HCT116 (cell line): ENCODE data around the gene RBM44. TPM values are rescaled to one million over a fixed set of nuclear protein-coding genes. Genes with fewer than 3 reads are reported as not detected.

ENCODE experiments used
- ATAC-seq: fragments of 200-7000 bp; cut with Tn5 transposase; 2 replicates; pipeline ENCODE4 v1.9.1; 2020; ENCODE audit warnings: mild to moderate bottlenecking, moderate library complexity
- BruUV-seq: library from RNA; stranded (reverse); fragments of 400-500 nt; replicated peaks from 2 replicates; lab custom pipeline; 2021; lab: Mats Ljungman, UMichigan
- CTCF ChIA-PET: fragments of 300-600 bp; sonication (Branson Sonifier 250); formaldehyde crosslinking; loops from one replicate; lab custom pipeline; 2021; ENCODE audit warnings: antibody characterized with exemption; lab: Charles Lee
- POLR2A ChIA-PET: fragments of 300-600, 350-600 bp; sonication (Branson Sonifier 250); formaldehyde crosslinking; loops from one replicate; lab custom pipeline; 2021; ENCODE audit warnings: antibody characterized with exemption; lab: Charles Lee
- RAD21 ChIA-PET, 2 experiments: fragments of 300-600 bp; sonication (Branson Sonifier 250); formaldehyde crosslinking; loops; one replicate each; lab custom pipeline; 2023; ENCODE audit warnings: low total read pairs in 2 of 2; ENCODE audit not compliant: uncharacterized antibody in 2 of 2, unreplicated experiment in 2 of 2, low non-redundant PET in 1 of 2; lab: Charles Lee
- DNase-seq: peaks from one replicate; pipeline ENCODE4 v3.0.0-alpha.2; 2010; ENCODE audit warnings: low read depth, low spot score
- H2AFZ ChIP-seq: fragments of 200-600 bp; shearing (Covaris generic), sonication (generic); 2 replicates; pipeline ENCODE4 v1.6.1; 2017; ENCODE audit warnings: low read depth, mixed run types, mixed read lengths, antibody characterized with exemption, low read length; ENCODE audit not compliant: poor library complexity, severe bottlenecking
- H3K27ac ChIP-seq: 2 replicates; pipeline ENCODE4 v1.5.1; 2012; ENCODE audit warnings: low read depth, low read length
- H3K27me3 ChIP-seq: fragments of 200-600 bp; sonication (generic); 2 replicates; pipeline ENCODE4 v1.6.1; 2016; ENCODE audit warnings: mixed run types, low read length, mixed read lengths; ENCODE audit not compliant: insufficient read depth
- H3K36me3 ChIP-seq, 2 experiments: fragments of 200-500 bp in 1 of 2; fragments of 200-600 bp in 1 of 2; sonication (Bioruptor generic) in 1 of 2; sonication (generic) in 1 of 2; 2 replicates each; pipeline versions ENCODE4 v1.5.1 to v1.6.1; 2014 to 2016; ENCODE audit warnings: low read length in 2 of 2, inconsistent platforms in 1 of 2, mixed read lengths in 1 of 2, mixed run types in 1 of 2; ENCODE audit not compliant: insufficient read depth in 2 of 2, control insufficient read depth in 1 of 2
- H3K4me1 ChIP-seq, 2 experiments: fragments of 200-600 bp in 1 of 2; sonication (generic) in 1 of 2; 2 replicates each; pipeline versions ENCODE4 v1.5.1 to v1.6.1; 2012 to 2017; ENCODE audit warnings: low read length in 2 of 2, inconsistent platforms in 1 of 2, mild to moderate bottlenecking in 1 of 2, mixed read lengths in 1 of 2, mixed run types in 1 of 2, moderate library complexity in 1 of 2; ENCODE audit not compliant: insufficient read depth in 2 of 2, control insufficient read depth in 1 of 2
- H3K4me2 ChIP-seq: fragments of 200-600 bp; sonication (generic); 2 replicates; pipeline ENCODE4 v1.6.1; 2017; ENCODE audit warnings: mixed run types, low read length, mixed read lengths
- H3K4me3 ChIP-seq, 2 experiments: fragments of 200-600 bp in 1 of 2; sonication (generic) in 1 of 2; replicated peaks in 1 of 2; 2 replicates each; pipeline ENCODE4 v1.5.1; 2011 to 2016; ENCODE audit warnings: low read length in 2 of 2, control low read depth in 1 of 2, low read depth in 1 of 2, mild to moderate bottlenecking in 1 of 2, mixed read lengths in 1 of 2, mixed run types in 1 of 2
- H3K79me2 ChIP-seq: fragments of 200-600 bp; sonication (generic); 2 replicates; pipeline ENCODE4 v1.6.1; 2017; ENCODE audit warnings: mild to moderate bottlenecking, mixed run types, low read length, moderate library complexity, mixed read lengths; ENCODE audit not compliant: insufficient read depth
- H3K9ac ChIP-seq: fragments of 200-600 bp; sonication (generic); 2 replicates; pipeline ENCODE4 v1.6.1; 2016; ENCODE audit warnings: low read length, mixed read lengths
- H3K9me2 ChIP-seq: fragments of 200-600 bp; sonication (generic), shearing (Covaris generic); 2 replicates; pipeline ENCODE4 v1.6.1; 2017; ENCODE audit warnings: mixed run types, mild to moderate bottlenecking, moderate library complexity; ENCODE audit not compliant: insufficient read depth
- H3K9me3 ChIP-seq, 2 experiments: fragments of 200-500 bp in 1 of 2; fragments of 200-600 bp in 1 of 2; sonication (Bioruptor generic) in 1 of 2; sonication (generic) in 1 of 2; 2 replicates each; pipeline ENCODE4 v1.6.1; 2014 to 2017; ENCODE audit warnings: low read length in 2 of 2, mixed read lengths in 2 of 2, inconsistent platforms in 1 of 2, low read depth in 1 of 2, mild to moderate bottlenecking in 1 of 2, mixed run types in 1 of 2, moderate library complexity in 1 of 2; ENCODE audit not compliant: control insufficient read depth in 1 of 2, insufficient read depth in 1 of 2
- H4K20me1 ChIP-seq: fragments of 200-600 bp; sonication (generic), shearing (Covaris generic); 2 replicates; pipeline ENCODE4 v1.6.1; 2017; ENCODE audit warnings: mixed run types, mild to moderate bottlenecking, moderate library complexity; ENCODE audit not compliant: insufficient read depth
- CBX3 ChIP-seq: IDR thresholded peaks from 2 replicates; pipeline ENCODE4 v1.6.1; 2012; ENCODE audit warnings: low read depth
- CTCF ChIP-seq, 3 experiments: fragments of 200-600 bp in 1 of 3; sonication (generic) in 1 of 3; IDR thresholded peaks in 2 of 3; conservative IDR thresholded peaks in 1 of 3; 2 replicates each; pipeline ENCODE4 v1.5.1; 2012 to 2017; ENCODE audit warnings: low read depth in 2 of 3, low read length in 2 of 3, antibody characterized with exemption in 1 of 3, borderline replicate concordance in 1 of 3, control low read depth in 1 of 3, mild to moderate bottlenecking in 1 of 3, mixed read lengths in 1 of 3, mixed run types in 1 of 3, moderate library complexity in 1 of 3; ENCODE audit not compliant: insufficient read depth in 1 of 3
- EGR1 ChIP-seq: IDR thresholded peaks from 2 replicates; pipeline ENCODE4 v1.6.1; 2012; ENCODE audit warnings: low read depth
- EZH2 ChIP-seq: fragments of 200-600 bp; sonication (generic); IDR thresholded peaks from 2 replicates; pipeline ENCODE4 v1.6.1; 2017; ENCODE audit warnings: antibody characterized with exemption, mixed run types
- EZH2phosphoT487 ChIP-seq: fragments of 200-600 bp; IDR thresholded peaks from 2 replicates; pipeline ENCODE4 v1.6.1; 2018; ENCODE audit warnings: antibody characterized with exemption, borderline replicate concordance
- FOSL1 ChIP-seq: IDR thresholded peaks from 2 replicates; pipeline ENCODE4 v1.6.1; 2012; ENCODE audit warnings: low read depth
- JUND ChIP-seq: IDR thresholded peaks from 2 replicates; pipeline ENCODE4 v1.6.1; 2012
- POLR2AphosphoS5 ChIP-seq: IDR thresholded peaks from 2 replicates; pipeline ENCODE4 v1.6.1; 2011; ENCODE audit warnings: mild to moderate bottlenecking, low read depth, low read length, moderate library complexity
- RAD21 ChIP-seq: IDR thresholded peaks from 2 replicates; pipeline ENCODE4 v1.6.1; 2012; ENCODE audit warnings: low read depth, mild to moderate bottlenecking
- YY1 ChIP-seq: IDR thresholded peaks from 2 replicates; pipeline ENCODE4 v1.6.1; 2011; ENCODE audit warnings: low read length, low read depth, moderate library complexity, mild to moderate bottlenecking; ENCODE audit not compliant: insufficient replicate concordance; ENCODE audit errors: extremely low read depth
- ZFX ChIP-seq: fragments of 450-650 bp; IDR thresholded peaks from 2 replicates; pipeline ENCODE4 v1.6.1; 2017
- intact Hi-C: fragments of 100-400 bp; cut with micrococcal nuclease; formaldehyde crosslinking; loops from 2 replicates; pipeline ENCODE4 v1.10.0; 2022
- total RNA-seq: library from RNA; stranded (reverse); gene quantifications from one replicate; pipeline ENCODE4 v1.2.1, GENCODE V29; 2021; ENCODE audit not compliant: unreplicated experiment
- TF ChIP-seq, protein P1 (sequence below): IDR thresholded peaks from 2 replicates; pipeline ENCODE4 v1.6.1; 2012; ENCODE audit warnings: low read depth

RBM44 gene
- total RNA-seq, 1 experiment from 2014 or later, result 0.54 TPM

- no peak overlapping the region for H2AFZ ChIP-seq
- peak; percentile 7 for TF ChIP-seq YY1
- no peak for TF ChIP-seq EGR1
- H3K9me3 ChIP-seq, result no peaks in the 10 kb centered on the region
- ATAC-seq, result peak; percentile 6
- peak overlapping the region; percentile 13 to 46 for H3K4me3 ChIP-seq
- peaks cover 63 to 90% of the 10 kb centered on the region in 2 experiments for H3K4me1 ChIP-seq
- H3K4me2 ChIP-seq, result peak overlapping the region; percentile 79
- peak overlapping the region; percentile 65 for H3K9ac ChIP-seq
- CTCF ChIA-PET, result no interaction called here
- intact Hi-C loops, result loop anchor here (5.0 kb wide), 1 partner anchor 58 kb away; no protein-coding TSS in a partner anchor
- BruUV-seq, result TSS peak; percentile 56
- RAD21 ChIA-PET, result interaction anchor here in 1 of 2 experiments (0.6 kb wide), 2 partner anchors 248 to 395 kb away, joined by 4 to 5 read pairs; no protein-coding TSS in a partner anchor
- no peaks in the 10 kb centered on the region for H4K20me1 ChIP-seq
- no peaks in the 10 kb centered on the region for H3K27me3 ChIP-seq
- POLR2A ChIA-PET, result interaction anchor here (0.6 to 0.7 kb wide), 2 partner anchors 71 to 72 kb away, joined by 3 to 4 read pairs; no protein-coding TSS in a partner anchor
- no peak for DNase-seq
- H3K9me2 ChIP-seq, result no peaks in the 10 kb centered on the region
- peak overlapping the region; percentile 90 for H3K27ac ChIP-seq
- H3K36me3 ChIP-seq, result no peaks in the 10 kb centered on the region
- peaks cover 47% of the 10 kb centered on the region for H3K79me2 ChIP-seq
Observed at GRCh38 chr2:237864444-237864931, 65.9 kb downstream of the RBM44 start.

GRCh38 chr2:237864940-237865622 lies 66.5 kb downstream of the RBM44 start:
- POLR2A ChIA-PET, result interaction anchor here (0.6 kb wide), 1 partner anchor 71 kb away, joined by 4 read pairs; no protein-coding TSS in a partner anchor
- Histone ChIP-seq H3K27me3 (no peaks in the 10 kb centered on the region), H3K27ac (peak overlapping the region; percentile 90), H3K9me2 (no peaks in the 10 kb centered on the region), H2AFZ (peak overlapping the region; percentile 59), H3K36me3 (no peaks in the 10 kb centered on the region), H4K20me1 (no peaks in the 10 kb centered on the region), H3K4me1 (peaks cover 62 to 88% of the 10 kb centered on the region in 2 experiments), H3K4me2 (peak overlapping the region; percentile 79), H3K9ac (peak overlapping the region; percentile 65), H3K9me3 (no peaks in the 10 kb centered on the region), H3K4me3 (peak overlapping the region in 1 of 2 experiments; percentile 46; a peak in 3 of 4 replicates), H3K79me2 (peaks cover 47% of the 10 kb centered on the region)
- RAD21 ChIA-PET, result interaction anchor here in 1 of 2 experiments (0.6 kb wide), 1 partner anchor 395 kb away, joined by 4 read pairs; no protein-coding TSS in a partner anchor
- intact Hi-C loops, result loop anchor here (5.0 kb wide), 1 partner anchor 57 kb away; no protein-coding TSS in a partner anchor
- CTCF ChIA-PET, result no interaction called here
- BruUV-seq, result no TSS peak
- DNase-seq (no peak), ATAC-seq (peak; percentile 64)
- TF ChIP-seq CBX3, result no peak
- no peak for TF ChIP-seq EZH2phosphoT487
- no peak for TF ChIP-seq JUND
- peak; percentile 24 for TF ChIP-seq YY1
- no peak for TF ChIP-seq CTCF (IDR thresholded peaks at IDR 0.05 in 2 of 3, conservative IDR thresholded peaks at IDR 0.05 in 1 of 3; ENCODE audit: borderline replicate concordance in 1 of 3, insufficient read depth in 1 of 3, low read depth in 2 of 3, low read length in 2 of 3)
- no peak for TF ChIP-seq ZFX
- TF ChIP-seq, protein P1, sequence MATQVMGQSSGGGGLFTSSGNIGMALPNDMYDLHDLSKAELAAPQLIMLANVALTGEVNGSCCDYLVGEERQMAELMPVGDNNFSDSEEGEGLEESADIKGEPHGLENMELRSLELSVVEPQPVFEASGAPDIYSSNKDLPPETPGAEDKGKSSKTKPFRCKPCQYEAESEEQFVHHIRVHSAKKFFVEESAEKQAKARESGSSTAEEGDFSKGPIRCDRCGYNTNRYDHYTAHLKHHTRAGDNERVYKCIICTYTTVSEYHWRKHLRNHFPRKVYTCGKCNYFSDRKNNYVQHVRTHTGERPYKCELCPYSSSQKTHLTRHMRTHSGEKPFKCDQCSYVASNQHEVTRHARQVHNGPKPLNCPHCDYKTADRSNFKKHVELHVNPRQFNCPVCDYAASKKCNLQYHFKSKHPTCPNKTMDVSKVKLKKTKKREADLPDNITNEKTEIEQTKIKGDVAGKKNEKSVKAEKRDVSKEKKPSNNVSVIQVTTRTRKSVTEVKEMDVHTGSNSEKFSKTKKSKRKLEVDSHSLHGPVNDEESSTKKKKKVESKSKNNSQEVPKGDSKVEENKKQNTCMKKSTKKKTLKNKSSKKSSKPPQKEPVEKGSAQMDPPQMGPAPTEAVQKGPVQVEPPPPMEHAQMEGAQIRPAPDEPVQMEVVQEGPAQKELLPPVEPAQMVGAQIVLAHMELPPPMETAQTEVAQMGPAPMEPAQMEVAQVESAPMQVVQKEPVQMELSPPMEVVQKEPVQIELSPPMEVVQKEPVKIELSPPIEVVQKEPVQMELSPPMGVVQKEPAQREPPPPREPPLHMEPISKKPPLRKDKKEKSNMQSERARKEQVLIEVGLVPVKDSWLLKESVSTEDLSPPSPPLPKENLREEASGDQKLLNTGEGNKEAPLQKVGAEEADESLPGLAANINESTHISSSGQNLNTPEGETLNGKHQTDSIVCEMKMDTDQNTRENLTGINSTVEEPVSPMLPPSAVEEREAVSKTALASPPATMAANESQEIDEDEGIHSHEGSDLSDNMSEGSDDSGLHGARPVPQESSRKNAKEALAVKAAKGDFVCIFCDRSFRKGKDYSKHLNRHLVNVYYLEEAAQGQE, result no peak
- TF ChIP-seq FOSL1, result no peak
- TF ChIP-seq EZH2, result no peak
- TF ChIP-seq RAD21, result no peak
- TF ChIP-seq POLR2AphosphoS5, result peak; percentile 55
- TF ChIP-seq EGR1, result no peak
